Astrocyte of the cerebellum (primary cell): ENCODE measurements around the gene ASTN2.

Source experiments
- DNase-seq: peaks from one replicate; pipeline ENCODE4 v3.0.0-alpha.2; 2011; ENCODE audit warnings: low read depth
- H3K4me3 ChIP-seq: 2 replicates; pipeline ENCODE4 v1.5.1; 2011; ENCODE audit warnings: mild to moderate bottlenecking, low read depth, low read length, moderate library complexity
- CTCF ChIP-seq: IDR thresholded peaks from 2 replicates; pipeline ENCODE4 v1.5.1; 2012; ENCODE audit warnings: low read length, low read depth, moderate library complexity, mild to moderate bottlenecking; ENCODE audit errors: missing control alignments
- in situ Hi-C: cut with HindIII; loops from 2 replicates; pipeline ENCODE4 v1.10.0; 2017; ENCODE audit warnings: low sequenced_read_pairs

ASTN2 gene

DNA sequence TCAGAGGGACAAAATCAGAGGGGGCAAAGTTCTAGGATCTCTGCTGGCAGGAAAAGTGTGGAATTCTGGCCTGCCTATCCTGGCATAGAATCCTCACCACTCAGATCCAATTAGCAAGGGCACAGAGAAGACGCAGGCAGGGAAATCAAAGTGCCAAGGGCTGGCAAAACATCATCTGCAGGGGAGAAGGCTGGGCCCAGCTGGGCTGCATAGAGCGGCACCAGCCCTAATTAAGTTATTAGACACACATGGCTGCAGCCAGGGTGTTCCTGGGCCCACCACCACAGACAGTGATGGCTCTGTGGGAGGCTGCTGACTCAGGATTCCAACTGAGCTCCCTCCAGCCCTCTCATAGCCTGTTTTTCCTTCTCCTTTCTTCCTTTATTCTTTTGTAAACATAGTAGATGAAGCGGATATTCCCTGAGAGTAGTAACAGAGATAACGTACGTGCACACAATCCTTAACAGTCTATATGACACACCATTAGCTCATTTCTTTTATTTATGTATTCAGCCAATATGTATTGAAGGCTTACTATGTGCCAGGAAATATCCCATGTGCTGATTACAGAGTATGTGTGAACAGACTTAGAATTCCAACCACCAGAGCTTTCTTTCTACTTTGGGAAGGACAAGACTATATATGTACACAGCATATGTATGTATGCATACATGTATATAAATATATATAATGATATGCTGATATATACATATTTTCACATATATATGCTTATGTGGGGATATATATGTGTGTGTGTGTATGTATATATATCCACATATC, 236.1 kb downstream of the ASTN2 start:
- in situ Hi-C loops, result no loop called here
- H3K4me3 ChIP-seq, result no peak overlapping the region
- peak; percentile 37 for DNase-seq
- no peak for TF ChIP-seq CTCF

DNA sequence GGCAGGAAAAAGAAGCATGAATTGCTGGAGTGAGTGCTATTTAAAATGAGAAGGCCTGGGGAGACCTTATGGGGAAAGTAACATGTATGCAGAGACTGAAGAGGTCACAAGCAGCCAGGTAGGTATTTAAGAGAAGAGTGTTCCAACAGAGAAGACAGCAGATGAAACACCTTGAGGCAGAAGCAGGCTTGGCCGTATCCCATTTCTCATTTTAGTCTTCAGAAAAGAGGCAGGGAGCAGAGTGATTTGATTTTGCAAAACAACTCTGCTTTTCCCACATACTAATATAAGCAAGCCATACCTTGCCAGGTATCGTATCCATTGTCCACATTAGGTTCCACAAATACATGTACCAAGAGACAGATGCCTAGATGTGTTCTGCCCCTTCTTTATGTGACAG, 244.3 kb downstream of the ASTN2 start:
- TF ChIP-seq CTCF, result no peak
- in situ Hi-C loops, result no loop called here
- no peak for DNase-seq
- no peak overlapping the region for H3K4me3 ChIP-seq

DNA sequence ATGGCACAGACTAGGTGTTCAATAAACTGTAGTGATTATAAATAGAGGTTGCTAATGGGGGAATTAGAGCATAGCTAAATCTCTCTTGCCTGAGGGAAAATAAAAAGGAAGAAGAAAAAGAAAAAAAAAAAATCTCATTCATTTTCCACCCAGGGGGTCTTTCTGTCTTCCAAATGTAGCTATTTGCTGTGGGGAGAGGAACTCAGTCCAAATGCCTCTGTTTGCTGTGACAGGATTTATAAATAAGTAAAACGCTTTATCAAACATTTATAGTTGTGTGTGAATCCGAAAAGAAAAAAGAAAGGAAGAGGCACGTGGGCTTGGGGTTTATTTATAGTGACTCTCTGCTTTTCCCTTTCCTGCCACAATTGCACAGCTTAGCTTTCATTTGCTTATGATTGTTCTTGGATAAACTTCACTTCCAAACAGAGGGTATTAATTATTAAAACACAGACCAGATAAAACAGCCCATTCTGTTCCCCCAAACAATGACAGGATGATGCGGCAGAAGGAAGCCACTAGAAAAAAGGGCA, 245.7 kb downstream of the ASTN2 start:
- TF ChIP-seq CTCF, result no peak
- H3K4me3 ChIP-seq, result no peak overlapping the region
- in situ Hi-C loops, result no loop called here
- DNase-seq, result no peak

GRCh38 chr9:117164512-117164911, 250.3 kb downstream of the ASTN2 start:
- in situ Hi-C loops, result no loop called here

DNA sequence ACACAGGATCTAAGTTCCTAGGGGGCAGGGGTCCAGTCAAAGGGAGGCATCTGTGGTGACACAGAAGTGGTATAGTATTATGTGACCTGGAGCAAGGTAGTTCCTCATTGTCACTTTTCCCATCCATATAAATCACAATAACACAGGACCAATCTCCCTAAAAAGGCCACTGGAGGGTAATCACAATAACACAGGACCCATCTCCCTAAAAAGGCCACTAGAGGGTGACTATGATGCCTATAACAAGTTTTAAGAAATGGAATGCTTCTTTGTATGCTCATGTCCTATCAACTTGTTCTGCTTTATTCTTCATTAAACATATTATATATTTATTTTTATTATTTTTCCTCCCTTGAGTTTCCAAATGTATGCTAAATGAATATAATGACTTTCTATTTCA, 254.6 kb downstream of the ASTN2 start:
- no peak overlapping the region for H3K4me3 ChIP-seq
- TF ChIP-seq CTCF, result no peak
- in situ Hi-C loops, result no loop called here
- no peak for DNase-seq

More at GRCh38 chr9:117164512-117164911, 250.3 kb downstream of the ASTN2 start:
- TF ChIP-seq CTCF, result no peak
- DNase-seq, result no peak
- H3K4me3 ChIP-seq, result no peak overlapping the region

DNA sequence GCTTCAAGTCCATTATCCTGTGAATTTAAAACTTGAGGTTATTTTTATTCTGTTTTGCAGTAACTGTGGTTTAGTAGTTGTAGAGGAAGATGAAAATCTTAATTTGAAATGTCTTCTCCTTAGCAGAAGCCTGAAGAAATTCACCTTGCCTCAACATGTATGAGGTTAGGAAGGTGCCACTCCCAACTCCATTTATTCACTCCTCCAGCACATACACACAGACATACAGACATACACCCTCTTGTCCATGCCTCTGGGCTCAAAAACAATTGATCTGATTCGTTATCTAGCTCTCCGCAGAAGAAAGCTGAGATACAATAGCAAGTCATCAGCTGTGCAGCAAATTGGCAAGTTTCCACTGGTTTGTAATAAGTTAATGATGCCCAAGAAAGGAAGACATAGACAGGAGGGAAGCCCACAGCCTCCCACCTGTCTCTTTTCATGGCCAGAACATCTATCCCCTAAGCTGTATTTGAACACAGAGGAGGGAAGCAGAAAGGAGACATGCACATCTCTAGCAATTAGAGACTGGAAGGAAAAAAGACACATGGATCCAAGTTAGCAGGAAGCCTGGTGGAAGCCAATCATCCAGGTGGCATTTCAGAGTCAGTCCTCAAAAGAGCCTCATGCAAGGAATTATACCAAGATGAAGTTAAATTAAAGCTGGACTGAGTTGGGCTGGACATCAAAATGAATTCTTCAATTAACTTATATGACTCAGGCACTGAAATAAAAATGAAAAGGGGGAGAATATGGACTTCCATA, 257.9 kb downstream of the ASTN2 start:
- DNase-seq, result no peak
- in situ Hi-C loops, result no loop called here
- no peak for TF ChIP-seq CTCF
- H3K4me3 ChIP-seq, result no peak overlapping the region
